Upper lobe of left lung (tissue), 4 donors: ENCODE results near the gene KLHL12.

Experiments used
- CTCF ChIP-seq, 6 experiments: fragments of 450-650 bp in 4 of 6; fragments of 200-600 bp in 2 of 6; sonication (generic) in 2 of 6; IDR thresholded peaks; one replicate each; pipeline ENCODE4 v1.5.1; 2016 to 2019; ENCODE audit warnings: antibody characterized with exemption in 6 of 6
- POLR2A ChIP-seq, 4 donors: fragments of 450-650 bp; IDR thresholded peaks; one replicate each; pipeline ENCODE4 v1.5.1; 2016 to 2017; ENCODE audit warnings: antibody characterized with exemption in 4 of 4, mild to moderate bottlenecking in 2 of 4
- POLR2AphosphoS5 ChIP-seq, 2 donors: sonication (generic); formaldehyde crosslinking; IDR thresholded peaks; one replicate each; pipeline ENCODE4 v1.5.1; 2017; ENCODE audit warnings: antibody characterized with exemption in 2 of 2

GRCh38 chr1:202852163-202852904 is 74.7 kb downstream of the KLHL12 start:
- TF ChIP-seq POLR2AphosphoS5 (IDR thresholded peaks at IDR 0.05) (no peak), CTCF (IDR thresholded peaks at IDR 0.05) (peak in 3 of 6 experiments; percentile 13 to 42 (median 30)), POLR2A (IDR thresholded peaks at IDR 0.05) (no peak)
